DMS 273 treated with DMSO at 0.1 percent for 48 hours (cell line): ENCODE results near the gene BAIAP2L2.
"Not testable (repeated sequence)": the region's sequence is repeated elsewhere in the genome, so short reads cannot be mapped to it uniquely, and the experiment has no call there.

Experiments used
- DNase-seq: peaks from one replicate; lab custom pipeline; 2025; lab: John Stamatoyannopoulos, UW

Gene BAIAP2L2

DNA sequence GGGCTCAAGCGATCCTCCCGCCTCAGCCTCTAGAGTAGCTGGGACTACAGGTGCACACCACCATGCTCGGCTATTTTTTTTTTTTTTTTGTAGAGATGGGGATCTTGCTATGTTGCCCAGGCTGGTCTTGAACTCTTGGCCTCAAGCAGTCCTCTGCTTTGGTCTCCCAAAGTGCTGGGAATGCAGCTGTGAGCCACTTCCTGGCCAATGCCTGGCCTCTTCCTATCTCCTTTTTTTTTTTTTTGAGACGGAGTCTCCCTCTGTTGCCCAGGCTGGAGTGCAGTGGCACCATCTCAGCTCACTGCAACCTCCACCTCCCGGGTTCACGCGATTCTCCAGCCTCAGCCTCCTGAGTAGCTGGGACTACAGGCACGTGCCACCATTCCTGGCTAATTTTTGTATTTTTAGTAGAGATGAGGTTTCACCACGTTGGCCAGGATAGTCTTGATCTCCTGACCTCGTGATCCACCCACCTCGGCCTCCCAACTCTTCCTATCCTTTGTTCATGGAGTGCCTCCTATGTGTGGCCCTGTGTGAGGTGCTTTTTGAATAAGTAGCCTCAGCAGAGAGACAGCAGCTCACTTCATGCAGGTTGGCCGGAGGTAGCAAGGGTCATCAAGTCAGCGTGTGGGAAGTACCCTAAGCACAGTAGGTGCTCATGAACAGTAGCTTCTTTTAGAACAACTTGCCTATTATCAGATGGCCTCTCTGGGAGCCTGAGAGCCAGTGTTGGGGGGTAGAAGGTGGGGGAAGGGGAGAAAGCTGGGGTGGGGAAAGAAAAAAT lies 72.9 kb downstream of the BAIAP2L2 start:
- DNase-seq = not testable (repeated sequence)

DNA sequence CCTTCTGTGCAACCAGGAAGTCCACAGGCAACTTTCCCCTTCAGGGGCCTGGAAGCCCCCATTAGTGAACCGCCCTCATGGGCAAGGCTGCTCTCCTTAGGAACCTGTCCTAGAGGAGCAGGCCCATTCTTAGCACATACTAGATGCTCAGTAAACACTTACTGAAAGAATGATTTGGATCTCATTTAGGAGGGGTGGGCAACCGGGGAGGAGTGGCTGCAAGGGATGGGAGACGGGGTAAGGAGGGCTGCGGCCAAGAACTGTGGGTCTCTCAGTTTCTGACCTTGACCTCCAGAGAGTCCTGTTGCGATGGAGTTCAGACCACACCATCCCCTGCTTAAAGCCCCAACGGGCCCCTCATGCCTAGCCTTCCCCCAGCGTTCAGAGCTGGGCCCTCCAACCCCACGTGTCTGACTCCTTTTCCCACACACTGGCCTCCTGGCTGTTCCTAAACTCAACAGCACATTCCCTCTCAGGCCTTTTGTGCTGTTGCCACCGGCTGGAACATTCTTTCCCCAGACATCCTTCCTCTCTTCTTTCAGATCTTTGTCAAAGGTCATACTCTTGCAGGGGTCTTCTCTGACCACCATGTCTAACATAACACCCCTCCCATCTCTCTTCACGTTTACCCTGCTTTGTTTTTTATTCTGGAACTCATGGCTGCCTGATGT lies 74.0 kb downstream of the BAIAP2L2 start:
- no peak for DNase-seq

GRCh38 chr22:38035530-38035885 lies 75.0 kb downstream of the BAIAP2L2 start:
- no peak for DNase-seq
